SK-N-SH (cell line): ENCODE measurements around the gene NR2F1-AS1. TPM values are rescaled to one million over a fixed set of nuclear protein-coding genes. Genes with fewer than 3 reads are reported as not detected.

ENCODE experiments used
- CTCF ChIA-PET: fragments of 300-600, 350-600 bp; formaldehyde crosslinking; extraction: SDS; loops from one replicate; lab custom pipeline; 2021; lab: Yijun Ruan, JAX
- POLR2A ChIA-PET: fragments of 350-600 bp; sonication (Branson Sonifier 250); formaldehyde crosslinking; extraction: SDS; loops from one replicate; lab custom pipeline; 2020; ENCODE audit warnings: antibody characterized with exemption, inconsistent platforms; lab: Yijun Ruan, JAX
- DNase-seq: peaks from one replicate; pipeline ENCODE4 v3.0.0; 2012
- H2AFZ ChIP-seq: fragments of 200-600 bp; sonication (generic); 2 replicates; pipeline ENCODE4 v1.8.1; 2016; ENCODE audit warnings: antibody characterized with exemption, mild to moderate bottlenecking, low read depth
- H3F3A ChIP-seq: fragments of 200-600 bp; sonication (generic); replicated peaks from 2 replicates; pipeline ENCODE3; 2016; ENCODE audit warnings: antibody characterized with exemption, mild to moderate bottlenecking; ENCODE audit not compliant: insufficient read depth
- H3K27ac ChIP-seq, 2 experiments: fragments of 200-500 bp in 1 of 2; fragments of 200-600 bp in 1 of 2; sonication (Bioruptor generic) in 1 of 2; sonication (generic), shearing (Covaris generic) in 1 of 2; 2 replicates each; pipeline versions ENCODE4 v1.5.1 to v1.6.1; 2014 to 2016; ENCODE audit warnings: low read depth in 2 of 2, inconsistent platforms in 1 of 2, low read length in 1 of 2, mild to moderate bottlenecking in 1 of 2, mixed read lengths in 1 of 2
- H3K27me3 ChIP-seq: fragments of 200-600 bp; sonication (generic), shearing (Covaris generic); 2 replicates; pipeline ENCODE4 v1.6.1; 2016; ENCODE audit warnings: mixed run types; ENCODE audit not compliant: insufficient read depth
- H3K36me3 ChIP-seq, 2 experiments: fragments of 200-500 bp in 1 of 2; fragments of 200-600 bp in 1 of 2; sonication (Bioruptor generic) in 1 of 2; sonication (generic) in 1 of 2; replicated peaks in 1 of 2; 2 replicates each; pipeline versions ENCODE3 to v1.5.1; 2014 to 2016; ENCODE audit warnings: low read length in 1 of 2, mild to moderate bottlenecking in 1 of 2; ENCODE audit not compliant: insufficient read depth in 2 of 2, control insufficient read depth in 1 of 2
- H3K4me1 ChIP-seq, 2 experiments: fragments of 200-500 bp in 1 of 2; fragments of 200-600 bp in 1 of 2; sonication (Bioruptor generic) in 1 of 2; sonication (generic), shearing (Covaris generic) in 1 of 2; 2 replicates each; pipeline versions ENCODE4 v1.5.1 to v1.6.1; 2014 to 2016; ENCODE audit warnings: low read depth in 1 of 2, low read length in 1 of 2, mixed run types in 1 of 2; ENCODE audit not compliant: insufficient read depth in 2 of 2, control insufficient read depth in 1 of 2
- H3K4me2 ChIP-seq: fragments of 200-600 bp; sonication (generic), shearing (Covaris generic); 2 replicates; pipeline ENCODE4 v1.6.1; 2017; ENCODE audit warnings: mixed run types
- H3K4me3 ChIP-seq, 2 experiments: fragments of 200-500 bp in 1 of 2; fragments of 200-600 bp in 1 of 2; sonication (Bioruptor generic) in 1 of 2; sonication (generic), shearing (Covaris generic) in 1 of 2; 2 replicates each; pipeline versions ENCODE4 v1.5.1 to v1.8.1; 2014 to 2016; ENCODE audit warnings: low read depth in 2 of 2, inconsistent platforms in 1 of 2, low read length in 1 of 2, mild to moderate bottlenecking in 1 of 2, mixed read lengths in 1 of 2, moderate library complexity in 1 of 2
- H3K79me2 ChIP-seq: fragments of 200-600 bp; sonication (generic); 2 replicates; pipeline ENCODE4 v1.8.1; 2017; ENCODE audit warnings: mild to moderate bottlenecking; ENCODE audit not compliant: insufficient read depth
- H3K9ac ChIP-seq: fragments of 200-600 bp; sonication (generic); 2 replicates; pipeline ENCODE4 v1.6.1; 2017; ENCODE audit warnings: mixed run types
- H3K9me2 ChIP-seq: fragments of 200-600 bp; sonication (generic); 2 replicates; pipeline ENCODE4 v1.6.1; 2017; ENCODE audit warnings: mixed run types
- H3K9me3 ChIP-seq: fragments of 200-600 bp; sonication (generic); 2 replicates; pipeline ENCODE4 v1.6.1; 2017; ENCODE audit warnings: mixed run types, mild to moderate bottlenecking, moderate library complexity
- H4K20me1 ChIP-seq: fragments of 200-600 bp; sonication (generic); 2 replicates; pipeline ENCODE4 v1.6.1; 2017; ENCODE audit warnings: mild to moderate bottlenecking, mixed run types; ENCODE audit not compliant: insufficient read depth
- ELF1 ChIP-seq: IDR thresholded peaks from 2 replicates; pipeline ENCODE4 v1.4.0; 2012
- EZH2phosphoT487 ChIP-seq: fragments of 200-600 bp; sonication (generic); IDR thresholded peaks from 2 replicates; pipeline ENCODE4 v1.6.1; 2017; ENCODE audit warnings: low read depth, mixed run types, mild to moderate bottlenecking, antibody characterized with exemption, moderate library complexity, borderline replicate concordance
- FOSL2 ChIP-seq: IDR thresholded peaks from 2 replicates; pipeline ENCODE4 v1.4.0; 2012; ENCODE audit warnings: low read depth, mild to moderate bottlenecking, moderate library complexity, borderline replicate concordance
- GABPA ChIP-seq: IDR thresholded peaks from 2 replicates; pipeline ENCODE4 v1.4.0; 2012; ENCODE audit warnings: low read depth, mild to moderate bottlenecking
- IRF3 ChIP-seq: fragments of 150-350 bp; IDR thresholded peaks from 2 replicates; pipeline ENCODE4 v1.6.1; 2016; ENCODE audit warnings: mild to moderate bottlenecking, low read depth, low read length
- MEF2A ChIP-seq: IDR thresholded peaks from 2 replicates; pipeline ENCODE4 v1.4.0; 2012; ENCODE audit warnings: low read depth, borderline replicate concordance
- MXI1 ChIP-seq: IDR thresholded peaks from 2 replicates; pipeline ENCODE4 v1.6.1; 2012; ENCODE audit warnings: mild to moderate bottlenecking, low read depth, low read length, improper control_type of control experiment
- PBX3 ChIP-seq: IDR thresholded peaks from 2 replicates; pipeline ENCODE4; 2012
- POLR2AphosphoS5 ChIP-seq: IDR thresholded peaks from 2 replicates; pipeline ENCODE4 v1.6.1; 2012; ENCODE audit warnings: low read depth, low read length
- RAD21 ChIP-seq: IDR thresholded peaks from 2 replicates; pipeline ENCODE4 v1.6.1; 2012; ENCODE audit warnings: mild to moderate bottlenecking, low read length
- SMC3 ChIP-seq: IDR thresholded peaks from 2 replicates; pipeline ENCODE4 v1.6.1; 2012; ENCODE audit warnings: low read depth, low read length, improper control_type of control experiment
- TAF1 ChIP-seq: IDR thresholded peaks from 2 replicates; pipeline ENCODE4 v1.6.1; 2012; ENCODE audit warnings: low read depth, mild to moderate bottlenecking, low read length, moderate library complexity, borderline replicate concordance
- TEAD4 ChIP-seq: IDR thresholded peaks from 2 replicates; pipeline ENCODE4 v1.4.0; 2012; ENCODE audit warnings: mild to moderate bottlenecking, borderline replicate concordance; ENCODE audit not compliant: insufficient read depth
- USF1 ChIP-seq: IDR thresholded peaks from 2 replicates; pipeline ENCODE4 v1.4.0; 2012; ENCODE audit warnings: low read depth, borderline replicate concordance
- YY1 ChIP-seq: IDR thresholded peaks from 2 replicates; pipeline ENCODE4 v1.4.0; 2012; ENCODE audit warnings: low read depth, mild to moderate bottlenecking
- whole genome bisulfite sequencing: methylation state at CpG from one replicate; pipeline ENCODE4 v1.1.6; 2017; ENCODE audit warnings: low lambda C conversion rate; 5-methylcytosine and 5-hydroxymethylcytosine counted together
- polyA plus RNA-seq, 3 experiments: library from polyadenylated mRNA; depleted of rRNA; stranded (reverse); fragments of >200 nt; gene quantifications; 2 replicates each; pipeline ENCODE4 v1.2.3, GENCODE V29; 2012
- TF ChIP-seq, protein P1 (sequence below): fragments of 200-600 bp; sonication (generic); IDR thresholded peaks from 2 replicates; pipeline ENCODE4 v1.6.1; 2017; ENCODE audit warnings: antibody characterized with exemption, mild to moderate bottlenecking, moderate library complexity
- TF ChIP-seq, protein P2 (sequence below): fragments of 150-350 bp; IDR thresholded peaks from 2 replicates; pipeline ENCODE4 v1.6.1; 2017; ENCODE audit warnings: antibody characterized with exemption, low read length, low read depth, borderline replicate concordance

NR2F1-AS1 gene
- polyA plus RNA-seq, 1 of the 3 experiments (the other 2 are of a cell fraction) = 7.4 TPM

GRCh38 chr5:93602241-93603077 is 21.4 kb upstream of the NR2F1-AS1 start:
- H3K27ac ChIP-seq = peak overlapping the region; percentile 61 to 94; a peak in 3 of 4 replicates
- peaks cover 21% of the 10 kb centered on the region for H3F3A ChIP-seq
- DNase-seq = peak; percentile 76
- peak overlapping the region; percentile 17; the same call in 1 of the 2 replicates for H3K9ac ChIP-seq
- peak overlapping the region in 1 of 2 experiments; percentile 31; a peak in 2 of 4 replicates for H3K4me3 ChIP-seq
- no peaks in the 10 kb centered on the region for H3K27me3 ChIP-seq
- H3K9me3 ChIP-seq = no peaks in the 10 kb centered on the region
- H3K4me1 ChIP-seq = peaks cover 6 to 21% of the 10 kb centered on the region in 2 experiments; a peak in 2 of 4 replicates
- no peaks in the 10 kb centered on the region for H3K36me3 ChIP-seq
- no peaks in the 10 kb centered on the region for H4K20me1 ChIP-seq
- ChIA-PET POLR2A (interaction anchor here (0.9 to 1.6 kb wide), 3 partner anchors 11 to 19 kb away, joined by 3 to 12 read pairs (median 4); no protein-coding TSS in a partner anchor), CTCF (interaction anchor here (0.8 to 5.1 kb wide), 7 partner anchors 9 to 1136 kb away, joined by 3 to 32 read pairs (median 5); partner anchors contain the start of gene NR2F1)
- 81% methylated on average over 38 of the region's 39 CpGs for WGBS
- H3K9me2 ChIP-seq = no peaks in the 10 kb centered on the region
- no peaks in the 10 kb centered on the region for H3K79me2 ChIP-seq
- TF ChIP-seq USF1 (no peak), YY1 (no peak), IRF3 (no peak), ELF1 (no peak), RAD21 (no peak), POLR2AphosphoS5 (no peak), MEF2A (no peak), TEAD4 (no peak), SMC3 (no peak), GABPA (no peak), EZH2phosphoT487 (no peak), TAF1 (no peak), PBX3 (no peak), FOSL2 (no peak), MXI1 (no peak)
- TF ChIP-seq, protein P1, sequence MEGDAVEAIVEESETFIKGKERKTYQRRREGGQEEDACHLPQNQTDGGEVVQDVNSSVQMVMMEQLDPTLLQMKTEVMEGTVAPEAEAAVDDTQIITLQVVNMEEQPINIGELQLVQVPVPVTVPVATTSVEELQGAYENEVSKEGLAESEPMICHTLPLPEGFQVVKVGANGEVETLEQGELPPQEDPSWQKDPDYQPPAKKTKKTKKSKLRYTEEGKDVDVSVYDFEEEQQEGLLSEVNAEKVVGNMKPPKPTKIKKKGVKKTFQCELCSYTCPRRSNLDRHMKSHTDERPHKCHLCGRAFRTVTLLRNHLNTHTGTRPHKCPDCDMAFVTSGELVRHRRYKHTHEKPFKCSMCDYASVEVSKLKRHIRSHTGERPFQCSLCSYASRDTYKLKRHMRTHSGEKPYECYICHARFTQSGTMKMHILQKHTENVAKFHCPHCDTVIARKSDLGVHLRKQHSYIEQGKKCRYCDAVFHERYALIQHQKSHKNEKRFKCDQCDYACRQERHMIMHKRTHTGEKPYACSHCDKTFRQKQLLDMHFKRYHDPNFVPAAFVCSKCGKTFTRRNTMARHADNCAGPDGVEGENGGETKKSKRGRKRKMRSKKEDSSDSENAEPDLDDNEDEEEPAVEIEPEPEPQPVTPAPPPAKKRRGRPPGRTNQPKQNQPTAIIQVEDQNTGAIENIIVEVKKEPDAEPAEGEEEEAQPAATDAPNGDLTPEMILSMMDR = no peak
- TF ChIP-seq, protein P2, sequence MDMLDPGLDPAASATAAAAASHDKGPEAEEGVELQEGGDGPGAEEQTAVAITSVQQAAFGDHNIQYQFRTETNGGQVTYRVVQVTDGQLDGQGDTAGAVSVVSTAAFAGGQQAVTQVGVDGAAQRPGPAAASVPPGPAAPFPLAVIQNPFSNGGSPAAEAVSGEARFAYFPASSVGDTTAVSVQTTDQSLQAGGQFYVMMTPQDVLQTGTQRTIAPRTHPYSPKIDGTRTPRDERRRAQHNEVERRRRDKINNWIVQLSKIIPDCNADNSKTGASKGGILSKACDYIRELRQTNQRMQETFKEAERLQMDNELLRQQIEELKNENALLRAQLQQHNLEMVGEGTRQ = no peak
- peak overlapping the region; percentile 58; the same call in 1 of the 2 replicates for H3K4me2 ChIP-seq
- H2AFZ ChIP-seq = peak overlapping the region; percentile 50; the same call in 1 of the 2 replicates
